Astrocyte (in vitro differentiated cells and primary cell): Measurements from ENCODE around the gene USP9Y. TPM values are rescaled to one million over a fixed set of nuclear protein-coding genes. Genes with fewer than 3 reads are reported as not detected.

Experiments used
- DNase-seq: peaks from one replicate; pipeline ENCODE4 v3.0.0-alpha.2; 2010; ENCODE audit warnings: low read depth
- FAIRE-seq: peaks from 2 replicates; lab custom pipeline; 2011; peaks lifted over from hg19 to GRCh38; lab: Jason Lieb, UNC
- H2AFZ ChIP-seq: 2 replicates; pipeline ENCODE4 v1.6.0; 2012; ENCODE audit warnings: low read depth, low read length, inconsistent platforms
- H3K27ac ChIP-seq: 2 replicates; pipeline ENCODE4 v1.5.1; 2011; ENCODE audit warnings: low read depth, low read length, inconsistent platforms
- H3K27me3 ChIP-seq: 2 replicates; pipeline ENCODE4 v1.6.0; 2011; ENCODE audit warnings: low read length, inconsistent platforms; ENCODE audit not compliant: insufficient read depth
- H3K36me3 ChIP-seq: 2 replicates; pipeline ENCODE4 v1.5.1; 2011; ENCODE audit warnings: low read length, inconsistent platforms; ENCODE audit not compliant: insufficient read depth
- H3K4me1 ChIP-seq: 2 replicates; pipeline ENCODE4 v1.5.1; 2011; ENCODE audit warnings: low read length, inconsistent platforms; ENCODE audit not compliant: insufficient read depth
- H3K4me2 ChIP-seq: 2 replicates; pipeline ENCODE4 v1.6.0; 2012; ENCODE audit warnings: low read length, inconsistent platforms
- H3K4me3 ChIP-seq: 2 replicates; pipeline ENCODE4 v1.5.1; 2011; ENCODE audit warnings: low read depth, mild to moderate bottlenecking, low read length, inconsistent platforms; ENCODE audit not compliant: insufficient read depth
- H3K79me2 ChIP-seq: 2 replicates; pipeline ENCODE4 v1.6.0; 2012; ENCODE audit warnings: mild to moderate bottlenecking, low read length, inconsistent platforms; ENCODE audit not compliant: insufficient read depth
- H3K9ac ChIP-seq: 2 replicates; pipeline ENCODE4 v1.6.0; 2012; ENCODE audit warnings: mild to moderate bottlenecking, low read length, inconsistent platforms
- H3K9me3 ChIP-seq: 2 replicates; pipeline ENCODE4 v1.5.1; 2012; ENCODE audit warnings: low read depth, mild to moderate bottlenecking, low read length, inconsistent platforms; ENCODE audit not compliant: insufficient read depth
- H4K20me1 ChIP-seq: 2 replicates; pipeline ENCODE4 v1.6.0; 2012; ENCODE audit warnings: low read length, inconsistent platforms; ENCODE audit not compliant: insufficient read depth
- H3K27ac Mint-ChIP-seq: one replicate; pipeline ENCODE4 v1.8.0; 2021; ENCODE audit warnings: mild to moderate bottlenecking, mixed read lengths; ENCODE audit not compliant: unreplicated experiment
- H3K27me3 Mint-ChIP-seq: one replicate; pipeline ENCODE4 v1.8.0; 2021; ENCODE audit warnings: low read depth, mixed read lengths; ENCODE audit not compliant: unreplicated experiment
- H3K36me3 Mint-ChIP-seq: one replicate; pipeline ENCODE4 v1.8.0; 2021; ENCODE audit warnings: low read depth, mixed read lengths; ENCODE audit not compliant: unreplicated experiment
- H3K4me1 Mint-ChIP-seq: one replicate; pipeline ENCODE4 v1.8.0; 2021; ENCODE audit warnings: low read depth, mixed read lengths; ENCODE audit not compliant: unreplicated experiment
- H3K4me3 Mint-ChIP-seq: one replicate; pipeline ENCODE4 v1.8.0; 2021; ENCODE audit warnings: mild to moderate bottlenecking, moderate library complexity, mixed read lengths; ENCODE audit not compliant: unreplicated experiment
- H3K9me3 Mint-ChIP-seq: one replicate; pipeline ENCODE4 v1.8.0; 2021; ENCODE audit warnings: mild to moderate bottlenecking, mixed read lengths; ENCODE audit not compliant: unreplicated experiment
- CTCF ChIP-seq: IDR thresholded peaks from 2 replicates; pipeline ENCODE4 v1.5.1; 2011; ENCODE audit warnings: low read depth, mild to moderate bottlenecking, inconsistent platforms, low read length, moderate library complexity; ENCODE audit not compliant: insufficient read depth
- EZH2 ChIP-seq: IDR thresholded peaks from 2 replicates; pipeline ENCODE4 v1.6.1; 2012; ENCODE audit warnings: mild to moderate bottlenecking, low read length, inconsistent platforms; ENCODE audit not compliant: insufficient read depth
- total RNA-seq: library from RNA; stranded (reverse); gene quantifications from 2 replicates; pipeline ENCODE4 v1.2.1, GENCODE V29; 2021

The USP9Y gene
- total RNA-seq, 1 donor from 2014 or later = 23.6 TPM

GRCh38 chrY:12678111-12678510 lies 22.9 kb upstream of the USP9Y start:
- TF ChIP-seq CTCF (no peak), EZH2 (no peak)
- no peaks in the 10 kb centered on the region for H3K27me3 Mint-ChIP-seq
- peaks cover 12% of the 10 kb centered on the region for H3K4me1 Mint-ChIP-seq
- peaks cover 2% of the 10 kb centered on the region for H3K4me1 ChIP-seq
- DNase-seq = no peak
- no peak for FAIRE-seq
- H2AFZ ChIP-seq = no peak overlapping the region
- H3K9me3 Mint-ChIP-seq = no peaks in the 10 kb centered on the region
- no peak overlapping the region for H3K9ac ChIP-seq
- peaks cover 32% of the 10 kb centered on the region for H4K20me1 ChIP-seq
- H3K27ac Mint-ChIP-seq = peak overlapping the region; percentile 26
- H3K36me3 Mint-ChIP-seq = peaks cover 4% of the 10 kb centered on the region
- no peak overlapping the region for H3K4me3 ChIP-seq
- no peaks in the 10 kb centered on the region for H3K27me3 ChIP-seq
- no peak overlapping the region for H3K27ac ChIP-seq
- H3K4me2 ChIP-seq = no peak overlapping the region
- H3K36me3 ChIP-seq = no peaks in the 10 kb centered on the region
- no peaks in the 10 kb centered on the region for H3K9me3 ChIP-seq
- no peak overlapping the region for H3K4me3 Mint-ChIP-seq
- peaks cover 93% of the 10 kb centered on the region for H3K79me2 ChIP-seq

- H3K9me3 Mint-ChIP-seq = no peaks in the 10 kb centered on the region
- H3K27ac ChIP-seq = no peak overlapping the region
- H3K27me3 ChIP-seq = no peaks in the 10 kb centered on the region
- H3K4me1 ChIP-seq = peaks cover 2% of the 10 kb centered on the region
- H3K79me2 ChIP-seq = peaks cover 84% of the 10 kb centered on the region
- peak overlapping the region; percentile 77 for H3K27ac Mint-ChIP-seq
- peak overlapping the region; percentile 22 for H3K4me2 ChIP-seq
- H3K4me3 ChIP-seq = no peak overlapping the region
- TF ChIP-seq CTCF (no peak), EZH2 (no peak)
- no peaks in the 10 kb centered on the region for H3K9me3 ChIP-seq
- no peak overlapping the region for H3K4me3 Mint-ChIP-seq
- no peak for FAIRE-seq
- H3K36me3 Mint-ChIP-seq = peaks cover 4% of the 10 kb centered on the region
- H3K36me3 ChIP-seq = no peaks in the 10 kb centered on the region
- H3K9ac ChIP-seq = no peak overlapping the region
- DNase-seq = no peak
- no peaks in the 10 kb centered on the region for H3K27me3 Mint-ChIP-seq
- H3K4me1 Mint-ChIP-seq = peaks cover 12% of the 10 kb centered on the region
- H4K20me1 ChIP-seq = peaks cover 40% of the 10 kb centered on the region
- H2AFZ ChIP-seq = no peak overlapping the region
Measured at GRCh38 chrY:12681535-12681934, 19.5 kb upstream of the USP9Y start.

- Mint-ChIP-seq H3K4me3 (no peak overlapping the region), H3K9me3 (no peaks in the 10 kb centered on the region), H3K36me3 (peaks cover 8% of the 10 kb centered on the region), H3K27me3 (no peaks in the 10 kb centered on the region), H3K27ac (peak overlapping the region; percentile 81), H3K4me1 (peaks cover 4% of the 10 kb centered on the region)
- no peak for TF ChIP-seq CTCF
- no peak for TF ChIP-seq EZH2
- FAIRE-seq (no peak), DNase-seq (no peak)
- H3K27ac ChIP-seq = no peak overlapping the region
- no peak overlapping the region for H3K4me2 ChIP-seq
- no peak overlapping the region for H2AFZ ChIP-seq
- peaks cover 36% of the 10 kb centered on the region for H3K79me2 ChIP-seq
- no peaks in the 10 kb centered on the region for H3K9me3 ChIP-seq
- H3K36me3 ChIP-seq = peaks cover 4% of the 10 kb centered on the region
- H4K20me1 ChIP-seq = peaks cover 13% of the 10 kb centered on the region
- H3K27me3 ChIP-seq = no peaks in the 10 kb centered on the region
- peaks cover 10% of the 10 kb centered on the region for H3K4me1 ChIP-seq
- H3K4me3 ChIP-seq = no peak overlapping the region
- no peak overlapping the region for H3K9ac ChIP-seq
Measured at GRCh38 chrY:12688337-12688736, 12.7 kb upstream of the USP9Y start.
